HG03575 (cell line): Measurements from ENCODE around the gene JPT2.

ENCODE experiments used
- ATAC-seq: cut with Tn5 transposase; IDR thresholded peaks from one replicate; pipeline ENCODE4 v1.9.1; 2021; ENCODE audit not compliant: unreplicated experiment, insufficient number of reproducible peaks, low FRiP score; ENCODE audit errors: extremely low read depth

Gene JPT2

GRCh38 chr16:1651094-1651973 is 26.7 kb upstream of the JPT2 start:
- no peak for ATAC-seq

- no peak for ATAC-seq
Observed at GRCh38 chr16:1651974-1652312, 26.1 kb upstream of the JPT2 start.

GRCh38 chr16:1653023-1653422 is 25.1 kb upstream of the JPT2 start:
- ATAC-seq, result no peak

- ATAC-seq, result no peak
Observed at GRCh38 chr16:1654505-1655268, 23.4 kb upstream of the JPT2 start.

- no peak for ATAC-seq
Observed at GRCh38 chr16:1655269-1655807, 22.7 kb upstream of the JPT2 start.

GRCh38 chr16:1655909-1656807 is 21.9 kb upstream of the JPT2 start:
- no peak for ATAC-seq

GRCh38 chr16:1656808-1657617 is 21.1 kb upstream of the JPT2 start:
- ATAC-seq, result no peak

- no peak for ATAC-seq
Observed at GRCh38 chr16:1657841-1658240, 20.2 kb upstream of the JPT2 start.

GRCh38 chr16:1659031-1659430 is 19.0 kb upstream of the JPT2 start:
- no peak for ATAC-seq

- ATAC-seq, result no peak
Observed at GRCh38 chr16:1661826-1662225, 16.3 kb upstream of the JPT2 start.

GRCh38 chr16:1662543-1662942 is 15.5 kb upstream of the JPT2 start:
- no peak for ATAC-seq

GRCh38 chr16:1665829-1666228 is 12.2 kb upstream of the JPT2 start:
- ATAC-seq, result no peak

- ATAC-seq, result no peak
Observed at GRCh38 chr16:1666316-1666715, 11.8 kb upstream of the JPT2 start.

- ATAC-seq, result no peak
Observed at GRCh38 chr16:1667271-1667670, 10.8 kb upstream of the JPT2 start.

- no peak for ATAC-seq
Observed at GRCh38 chr16:1667916-1668315, 10.2 kb upstream of the JPT2 start.

GRCh38 chr16:1668612-1669319 is 9.3 kb upstream of the JPT2 start:
- ATAC-seq, result no peak

GRCh38 chr16:1669698-1670097 is 8.4 kb upstream of the JPT2 start:
- no peak for ATAC-seq

- no peak for ATAC-seq
Observed at GRCh38 chr16:1670371-1670770, 7.7 kb upstream of the JPT2 start.
